H1 (cell line): ENCODE data around the gene ACAD9. TPM values are rescaled to one million over a fixed set of nuclear protein-coding genes. Genes with fewer than 3 reads are reported as not detected.

ENCODE experiments used
- BACH1 ChIP-seq: IDR thresholded peaks from 2 replicates; pipeline ENCODE4 v1.6.1; 2012; ENCODE audit warnings: low read length, improper control_type of control experiment
- BRCA1 ChIP-seq: IDR thresholded peaks from 2 replicates; pipeline ENCODE4 v1.6.1; 2012; ENCODE audit warnings: low read depth, low read length, improper control_type of control experiment
- CBX5 ChIP-seq: fragments of 300-800, 300-1000 bp; sonication (generic); IDR thresholded peaks from 2 replicates; pipeline ENCODE4 v1.7.1; 2016; ENCODE audit warnings: antibody characterized with exemption, low read length, low read depth
- CTBP2 ChIP-seq: IDR thresholded peaks from 2 replicates; pipeline ENCODE4 v1.7.0; 2011; ENCODE audit warnings: borderline replicate concordance, mild to moderate bottlenecking, moderate library complexity, mixed read lengths, low read length; ENCODE audit not compliant: insufficient read depth, insufficient read length
- CTCF ChIP-seq, 3 experiments: IDR thresholded peaks; 1 replicate in 2 of 3; 2 replicates in 1 of 3; pipeline versions ENCODE4 v1.5.1 to v1.6.1; 2011; ENCODE audit warnings: low read length in 3 of 3, mild to moderate bottlenecking in 3 of 3, inconsistent platforms in 2 of 3, low read depth in 1 of 3, moderate library complexity in 1 of 3; ENCODE audit not compliant: insufficient read depth in 1 of 3; ENCODE audit errors: control extremely low read depth in 1 of 3
- EZH2 ChIP-seq: fragments of 200-600 bp; sonication (generic); IDR thresholded peaks from 2 replicates; pipeline ENCODE4 v1.7.1; 2012; ENCODE audit warnings: low read depth, mild to moderate bottlenecking, moderate library complexity, low read length, inconsistent platforms; ENCODE audit not compliant: severe bottlenecking
- GTF2F1 ChIP-seq: IDR thresholded peaks from 2 replicates; pipeline ENCODE4 v1.6.1; 2012; ENCODE audit warnings: low read depth, low read length, improper control_type of control experiment, borderline replicate concordance
- MAFK ChIP-seq: IDR thresholded peaks from 2 replicates; pipeline ENCODE4 v1.6.1; 2012; ENCODE audit warnings: low read depth, mild to moderate bottlenecking, improper control_type of control experiment, low read length
- NRF1 ChIP-seq: IDR thresholded peaks from 2 replicates; pipeline ENCODE4 v1.6.1; 2011; ENCODE audit warnings: mild to moderate bottlenecking, low read depth, low read length, improper control_type of control experiment
- PHF8 ChIP-seq: fragments of 200-600 bp; sonication (generic); conservative IDR thresholded peaks from 2 replicates; pipeline ENCODE4 v1.7.1; 2012; ENCODE audit warnings: low read depth, mild to moderate bottlenecking, inconsistent platforms, low read length, moderate library complexity
- POU5F1 ChIP-seq: IDR thresholded peaks from 2 replicates; pipeline ENCODE4 v1.6.1; 2011; ENCODE audit warnings: low read depth, mild to moderate bottlenecking, low read length, moderate library complexity
- RFX5 ChIP-seq: IDR thresholded peaks from 2 replicates; pipeline ENCODE4 v1.6.1; 2011; ENCODE audit warnings: low read depth, low read length, improper control_type of control experiment, borderline replicate concordance
- RNF2 ChIP-seq: fragments of 200-900, 300-1000 bp; sonication (generic); IDR thresholded peaks from 2 replicates; pipeline ENCODE4 v1.7.1; 2016; ENCODE audit warnings: borderline replicate concordance, low read depth, mild to moderate bottlenecking, antibody characterized with exemption, low read length; ENCODE audit not compliant: poor library complexity, severe bottlenecking; ENCODE audit errors: missing control alignments
- RXRA ChIP-seq: IDR thresholded peaks from 2 replicates; pipeline ENCODE4 v1.6.1; 2011; ENCODE audit warnings: low read depth, mild to moderate bottlenecking, low read length, moderate library complexity; ENCODE audit not compliant: insufficient read depth
- SAP30 ChIP-seq: fragments of 300-600 bp; sonication (generic); IDR thresholded peaks from 2 replicates; pipeline ENCODE4 v1.7.1; 2012; ENCODE audit warnings: low read length, moderate library complexity, mild to moderate bottlenecking, inconsistent platforms; ENCODE audit not compliant: insufficient read depth, insufficient replicate concordance
- SIRT6 ChIP-seq: IDR thresholded peaks from one replicate; pipeline ENCODE4 v1.7.1; 2012; ENCODE audit warnings: low read length, inconsistent platforms
- SP1 ChIP-seq: IDR thresholded peaks from 2 replicates; pipeline ENCODE4 v1.6.1; 2011; ENCODE audit warnings: low read depth, low read length
- TAF1 ChIP-seq: IDR thresholded peaks from 2 replicates; pipeline ENCODE4 v1.6.1; 2011; ENCODE audit warnings: mild to moderate bottlenecking, low read depth, low read length
- TEAD4 ChIP-seq: IDR thresholded peaks from 2 replicates; pipeline ENCODE4 v1.6.1; 2012; ENCODE audit warnings: low read depth, low read length, inconsistent platforms, mixed read lengths
- YY1 ChIP-seq: IDR thresholded peaks from 2 replicates; pipeline ENCODE4 v1.6.1; 2011; ENCODE audit warnings: low read depth, mild to moderate bottlenecking, low read length
- ZNF274 ChIP-seq: IDR thresholded peaks from 2 replicates; pipeline ENCODE4 v1.7.0; 2012; ENCODE audit warnings: low read length, borderline replicate concordance; ENCODE audit errors: extremely low read depth
- polyA plus RNA-seq, 7 experiments: library from polyadenylated mRNA; depleted of rRNA in 3 of 7; stranded (reverse) in 5 of 7; unstranded in 2 of 7; fragments of >200 nt in 5 of 7; fragments of 200-250 nt in 2 of 7; gene quantifications; 1 replicate in 5 of 7; 2 replicates in 1 of 7; 4 replicates in 1 of 7; pipeline versions ENCODE4 v1.2.1 to v1.2.3, GENCODE V29; 2011 to 2013; ENCODE audit warnings: missing spikeins in 2 of 7, mixed read lengths in 2 of 7
- total RNA-seq: library from RNA; stranded (reverse); fragmentation: NEBNext Ultra II Directional; extraction: Animal tissue kit (Norgen Biotek cat#: 25700); gene quantifications from 2 replicates; pipeline ENCODE4 v1.2.1, GENCODE V29; 2021

ACAD9 gene
- total and polyA plus RNA-seq, 2 of the 8 experiments (the other 6 are each of a cell fraction or from before 2014, with no cell fraction given), result 27.5 to 28.9 TPM

DNA sequence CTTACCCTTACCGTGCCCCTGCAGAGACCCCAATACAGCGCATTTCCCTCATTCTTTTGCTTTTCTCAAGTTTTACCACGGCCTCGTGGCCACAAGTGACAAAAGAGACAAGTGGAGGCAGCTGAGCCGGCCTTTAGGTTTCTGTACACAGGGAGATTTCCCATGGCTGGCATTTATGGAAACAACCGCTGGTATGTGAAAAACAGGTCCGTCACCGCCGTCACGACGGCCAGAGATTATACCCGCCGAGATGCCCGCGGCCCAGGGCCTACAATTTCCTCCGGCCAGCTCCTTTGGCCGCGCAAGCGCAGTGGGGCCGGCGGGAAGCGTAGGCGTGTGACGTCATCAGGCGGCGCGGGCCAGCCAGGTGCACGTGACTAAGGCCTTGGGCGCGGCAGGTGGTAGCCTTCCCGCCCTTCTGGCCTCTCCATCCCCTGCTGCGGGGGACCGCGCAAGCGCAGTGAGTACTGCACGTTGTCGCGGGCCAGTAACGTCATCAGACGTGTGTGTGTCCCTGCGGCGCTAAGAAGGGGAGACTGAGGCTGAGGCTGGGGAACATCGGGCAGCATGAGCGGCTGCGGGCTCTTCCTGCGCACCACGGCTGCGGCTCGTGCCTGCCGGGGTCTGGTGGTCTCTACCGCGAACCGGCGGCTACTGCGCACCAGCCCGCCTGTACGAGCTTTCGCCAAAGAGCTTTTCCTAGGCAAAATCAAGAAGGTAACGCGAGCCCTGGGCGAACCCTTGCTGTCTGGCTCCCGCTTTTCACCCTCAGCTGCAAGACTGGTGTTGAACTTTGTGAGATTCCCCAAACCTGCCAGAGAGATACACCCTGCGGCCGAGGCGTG is at the start of gene ACAD9 (continued):
- TF ChIP-seq CTCF (IDR thresholded peaks at IDR 0.05; ENCODE audit: control extremely low read depth in 1 of 3, insufficient read depth in 1 of 3, low read depth in 1 of 3, low read length in 3 of 3), result no peak
- TF ChIP-seq BRCA1, result peak; percentile 39; the same call in 1 of the 2 replicates
- TF ChIP-seq NRF1, result peak; percentile 83
- TF ChIP-seq TAF1, result peak; percentile 95
- TF ChIP-seq MAFK, result no peak; the same call in 1 of the 2 replicates
- TF ChIP-seq TEAD4, result 0 out of 2 replicates have a peak, but pooled peaks have one; percentile 17
- TF ChIP-seq POU5F1, result no peak
- TF ChIP-seq EZH2, result no peak
- 0 out of 2 replicates have a peak, but pooled peaks have one; percentile 32 for TF ChIP-seq SP1
- TF ChIP-seq BACH1, result no peak
- TF ChIP-seq YY1, result no peak
- no peak for TF ChIP-seq CBX5
- TF ChIP-seq CTBP2, result no peak
- no peak for TF ChIP-seq SIRT6
- TF ChIP-seq RXRA, result no peak
- TF ChIP-seq SAP30, result no peak
- TF ChIP-seq PHF8, result peak; percentile 86
- TF ChIP-seq ZNF274, result no peak
- no peak for TF ChIP-seq RNF2
- TF ChIP-seq RFX5, result no peak
- TF ChIP-seq GTF2F1, result peak; percentile 91
